ENCODE measurements around the gene DDX50.

DNA sequence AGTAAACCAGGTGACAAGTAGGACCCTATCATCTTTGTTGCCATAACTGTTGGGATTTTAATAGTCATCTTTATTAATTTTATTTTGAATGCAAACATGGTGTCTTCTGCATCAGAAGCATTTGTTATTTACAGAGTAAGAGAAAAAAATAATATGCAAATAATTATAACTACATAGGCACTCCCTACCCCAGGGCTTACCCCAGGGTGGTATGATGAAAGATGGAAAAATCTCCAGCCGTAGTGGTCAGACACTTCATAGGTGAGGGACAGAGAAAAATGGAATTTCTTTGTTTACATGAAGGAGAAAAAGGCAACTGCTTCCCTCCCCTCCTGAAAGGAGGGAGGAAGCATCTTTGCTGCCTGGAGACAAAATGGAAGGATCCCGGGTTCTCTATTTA is 44.1 kb upstream of the DDX50 start:
- TF ChIP-seq CTCF (IDR thresholded peaks at IDR 0.05) (no peak), POLR2A (IDR thresholded peaks at IDR 0.05) (no peak)
